GM12878 (cell line): Measurements from ENCODE around the gene TNFAIP8L2. TPM values are rescaled to one million over a fixed set of nuclear protein-coding genes. Genes with fewer than 3 reads are reported as not detected.

Experiments used
- ATAC-seq: fragments of 200-7000 bp; cut with Tn5 transposase; 3 replicates; pipeline ENCODE4 v1.9.1; 2020; ENCODE audit warnings: mild to moderate bottlenecking, moderate library complexity
- BruUV-seq: library from RNA; stranded (reverse); fragments of 400-500 nt; replicated peaks from 2 replicates; lab custom pipeline; 2021; lab: Mats Ljungman, UMichigan
- CTCF ChIA-PET: fragments of 300-600 bp; sonication (Branson Sonifier 250); formaldehyde crosslinking; extraction: SDS; loops from one replicate; lab custom pipeline; 2021; ENCODE audit warnings: inconsistent platforms; lab: Yijun Ruan, JAX
- POLR2A ChIA-PET: fragments of 350-600 bp; formaldehyde crosslinking; extraction: SDS; loops from one replicate; lab custom pipeline; 2021; ENCODE audit warnings: inconsistent platforms; lab: Charles Lee
- RAD21 ChIA-PET: fragments of 300-600 bp; sonication (Branson Sonifier 250); formaldehyde crosslinking; loops from one replicate; lab custom pipeline; 2023; ENCODE audit warnings: antibody characterized with exemption; ENCODE audit not compliant: unreplicated experiment; lab: Charles Lee
- SMC1A ChIA-PET: fragments of 300-600 bp; sonication (Branson Sonifier 250); formaldehyde crosslinking; loops from one replicate; lab custom pipeline; 2023; ENCODE audit not compliant: unreplicated experiment, uncharacterized antibody; lab: Charles Lee
- DNase-seq: peaks from one replicate; pipeline ENCODE4 v3.0.0-alpha.2; 2011; ENCODE audit warnings: low read depth, low spot score
- FAIRE-seq: peaks from 3 replicates; lab custom pipeline; 2011; peaks lifted over from hg19 to GRCh38; lab: Jason Lieb, UNC
- H2AFZ ChIP-seq: 2 replicates; pipeline ENCODE4 v1.6.0; 2011; ENCODE audit warnings: low read depth, low read length, control low read depth; ENCODE audit not compliant: control insufficient read depth
- H3K27ac ChIP-seq: 2 replicates; pipeline ENCODE4 v1.5.1; 2011; ENCODE audit warnings: control low read depth; ENCODE audit not compliant: control insufficient read depth, insufficient read depth
- H3K27me3 ChIP-seq, 2 experiments: replicated peaks in 1 of 2; 2 replicates each; pipeline versions ENCODE4 v1.6.0 to v1.6.1; 2011; ENCODE audit warnings: low read length in 1 of 2; ENCODE audit not compliant: control insufficient read depth in 2 of 2, insufficient read depth in 2 of 2
- H3K36me3 ChIP-seq, 2 experiments: 2 replicates each; pipeline ENCODE4 v1.5.1; 2011; ENCODE audit warnings: low read length in 1 of 2; ENCODE audit not compliant: control insufficient read depth in 2 of 2, insufficient read depth in 2 of 2
- H3K4me1 ChIP-seq: 2 replicates; pipeline ENCODE4 v1.6.1; 2011; ENCODE audit warnings: mild to moderate bottlenecking, low read length, moderate library complexity, mixed read lengths; ENCODE audit not compliant: control insufficient read depth, insufficient read depth
- H3K4me2 ChIP-seq: 2 replicates; pipeline ENCODE4 v1.6.0; 2011; ENCODE audit warnings: control low read depth; ENCODE audit not compliant: control insufficient read depth, insufficient read depth
- H3K4me3 ChIP-seq: fragments of 200-600 bp; sonication (generic); 2 replicates; pipeline ENCODE4 v1.5.1; 2016
- H3K79me2 ChIP-seq: 2 replicates; pipeline ENCODE4 v1.6.0; 2011; ENCODE audit warnings: low read length; ENCODE audit not compliant: control insufficient read depth, insufficient read depth
- H3K9ac ChIP-seq: 2 replicates; pipeline ENCODE4 v1.8.0; 2011; ENCODE audit warnings: low read length, control low read depth, mixed read lengths; ENCODE audit not compliant: control insufficient read depth, insufficient read depth
- H3K9me3 ChIP-seq: replicated peaks from 3 replicates; pipeline ENCODE4 v1.5.1; 2011; ENCODE audit warnings: mild to moderate bottlenecking, low read length; ENCODE audit not compliant: control insufficient read depth, insufficient read depth
- H4K20me1 ChIP-seq: 2 replicates; pipeline ENCODE4 v1.6.0; 2011; ENCODE audit not compliant: control insufficient read depth, insufficient read depth
- BHLHE40 ChIP-seq, 2 experiments: fragments of 450-650 bp in 1 of 2; IDR thresholded peaks; 2 replicates each; pipeline ENCODE4 v1.6.1; 2011 to 2017; ENCODE audit warnings: low read depth in 2 of 2, borderline replicate concordance in 1 of 2, improper control_type of control experiment in 1 of 2, low read length in 1 of 2, mild to moderate bottlenecking in 1 of 2
- CBX5 ChIP-seq: sonication (generic); IDR thresholded peaks from 2 replicates; pipeline ENCODE4 v1.6.1; 2016; ENCODE audit warnings: low read depth, moderate library complexity, mild to moderate bottlenecking, inconsistent platforms
- CREB1 ChIP-seq: IDR thresholded peaks from 2 replicates; pipeline ENCODE4 v1.6.1; 2012; ENCODE audit warnings: low read depth, mild to moderate bottlenecking, inconsistent platforms
- ELK1 ChIP-seq: IDR thresholded peaks from 2 replicates; pipeline ENCODE4 v1.6.1; 2012; ENCODE audit warnings: low read depth, low read length, improper control_type of control experiment
- IRF3 ChIP-seq: fragments of 450-650 bp; IDR thresholded peaks from 2 replicates; pipeline ENCODE4 v1.6.1; 2014; ENCODE audit warnings: mild to moderate bottlenecking
- NR2C1 ChIP-seq: fragments of 450-650 bp; IDR thresholded peaks from 2 replicates; pipeline ENCODE4 v1.6.1; 2017; ENCODE audit warnings: antibody characterized with exemption, mild to moderate bottlenecking, moderate library complexity
- NR2C2 ChIP-seq: IDR thresholded peaks from 2 replicates; pipeline ENCODE4 v1.6.1; 2011; ENCODE audit warnings: borderline replicate concordance, low read depth; ENCODE audit not compliant: control insufficient read depth, insufficient read length
- RELB ChIP-seq: fragments of 450-650 bp; IDR thresholded peaks from 2 replicates; pipeline ENCODE4 v1.6.1; 2017; ENCODE audit warnings: low read depth, mild to moderate bottlenecking, moderate library complexity
- SIN3A ChIP-seq: IDR thresholded peaks from 2 replicates; pipeline ENCODE4 v1.6.1; 2012; ENCODE audit warnings: low read depth, low read length, improper control_type of control experiment
- SKIL ChIP-seq: fragments of 450-650 bp; IDR thresholded peaks from 2 replicates; pipeline ENCODE4 v1.6.1; 2017; ENCODE audit warnings: mild to moderate bottlenecking, low read depth, inconsistent platforms; ENCODE audit not compliant: poor library complexity, severe bottlenecking
- SREBF1 ChIP-seq: IDR thresholded peaks from 2 replicates; pipeline ENCODE4 v1.6.1; 2012; ENCODE audit warnings: mild to moderate bottlenecking, low read length
- TCF3 ChIP-seq: IDR thresholded peaks from 2 replicates; pipeline ENCODE4 v1.6.1; 2012; ENCODE audit warnings: low read depth, mild to moderate bottlenecking, low read length, borderline replicate concordance; ENCODE audit not compliant: insufficient read depth
- YY1 ChIP-seq: IDR thresholded peaks from 2 replicates; pipeline ENCODE4 v1.6.1; 2011; ENCODE audit warnings: low read depth, mild to moderate bottlenecking, low read length
- WGBS: methylation state at CpG from one replicate; pipeline ENCODE4 v1.1.6; 2016; ENCODE audit warnings: low lambda C conversion rate; ENCODE audit not compliant: insufficient replicate concordance, insufficient coverage; ENCODE audit errors: missing lambda C conversion rate; 5-methylcytosine and 5-hydroxymethylcytosine counted together
- in situ Hi-C: fragments of 300-500 bp; cut with MboI; formaldehyde crosslinking; loops from 9 replicates; pipeline ENCODE4 v1.14.3; 2018; ENCODE audit warnings: mixed read lengths
- intact Hi-C: fragments of 100-400 bp; cut with micrococcal nuclease; formaldehyde crosslinking; loops from one replicate; pipeline ENCODE4 v1.14.2; 2022; ENCODE audit not compliant: unreplicated experiment
- polyA plus RNA-seq, 11 experiments: library from polyadenylated mRNA; depleted of rRNA in 4 of 11; unstranded in 6 of 11; stranded (reverse) in 5 of 11; fragments of >200 nt; fragmentation: Nextera tagmentation in 4 of 11; fragmentation: Illumina TruSeq in 1 of 11; extraction: Ambion mirVana in 4 of 11; extraction: Trizol in 1 of 11; gene quantifications; 1 replicate in 1 of 11; 2 replicates in 10 of 11; pipeline versions ENCODE4 v1.2.1 to v1.2.3, GENCODE V29; 2011 to 2016; ENCODE audit warnings: inconsistent platforms in 2 of 11, missing spikeins in 2 of 11, low read depth in 1 of 11
- total RNA-seq, 4 experiments: library from RNA; depleted of rRNA in 3 of 4; stranded (reverse); fragments of >200 nt in 3 of 4; fragmentation: Illumina TruSeq in 1 of 4; extraction: Trizol in 1 of 4; gene quantifications; 2 replicates each; pipeline versions ENCODE4 v1.2.1 to v1.2.3, GENCODE V29; 2013 to 2021

The TNFAIP8L2 gene
- total and polyA plus RNA-seq, 10 of the 15 experiments (the other 5 are each of a cell fraction or from before 2014, with no cell fraction given) = 5.4 to 26.3 (median 14.2) TPM

GRCh38 chr1:151165281-151165737 lies 8.9 kb downstream of the TNFAIP8L2 start (continued):
- TF ChIP-seq NR2C2 = peak; percentile 71
- no peak for TF ChIP-seq YY1
- peak; percentile 95 for TF ChIP-seq NR2C1
- peak; percentile 30; the same call in 1 of the 2 replicates for TF ChIP-seq SREBF1
- 0 out of 2 replicates have a peak, but pooled peaks have one; percentile 18 for TF ChIP-seq SIN3A

GRCh38 chr1:151165738-151166504 lies 9.5 kb downstream of the TNFAIP8L2 start, which contains the start of the genes LYSMD1 and SCNM1:
LYSMD1 (minus strand) TSS chr1:151165902; CDS start chr1:151165258, 644 bp downstream.
SCNM1 (plus strand) TSS chr1:151166144; CDS start chr1:151166153, 9 bp downstream.
- CTCF ChIA-PET = interaction anchor here (0.6 to 2.3 kb wide), 7 partner anchors 9 to 647 kb away, joined by 3 to 12 read pairs (median 5); partner anchors contain the start of genes TNFAIP8L2 and VPS72
- intact Hi-C loops (no loop called here), in situ Hi-C loops (no loop called here)
- Histone ChIP-seq H3K9ac (peak within 1 kb of the TSS; percentile 98), H4K20me1 (no peaks in the 10 kb centered on the region), H3K9me3 (no peaks in the 10 kb centered on the region), H3K4me1 (peaks cover 9% of the 10 kb centered on the region), H3K4me3 (peak within 1 kb of the TSS; percentile 98), H2AFZ (peak within 1 kb of the TSS; percentile 97), H3K4me2 (peak within 1 kb of the TSS; percentile 94), H3K27me3 (no peaks in the 10 kb centered on the region), H3K36me3 (peaks cover 0 to 3% of the 10 kb centered on the region in 2 experiments; a peak in 3 of 4 replicates), H3K79me2 (peaks cover 24% of the 10 kb centered on the region), H3K27ac (peak within 1 kb of the TSS; percentile 70)
- RAD21 ChIA-PET = interaction anchor here (1.0 to 1.7 kb wide), 2 partner anchors 10 to 66 kb away, joined by 5 to 12 read pairs; partner anchors contain the start of gene TNFAIP8L2
- peak; percentile 98 for ATAC-seq
- WGBS = 1% methylated on average over 38 of the region's 38 CpGs
- peak; percentile 97 for DNase-seq
- SMC1A ChIA-PET = interaction anchor here (1.3 to 2.1 kb wide), 3 partner anchors 9 to 66 kb away, joined by 5 to 9 read pairs (median 6); partner anchors contain the start of genes TNFAIP8L2 and VPS72
- POLR2A ChIA-PET = interaction anchor here (1.0 to 2.2 kb wide), 5 partner anchors 9 to 190 kb away, joined by 3 to 19 read pairs (median 5); partner anchors contain the start of genes TNFAIP8L2, VPS72 and ZNF687
- FAIRE-seq = peak; percentile 97
- TSS peak; percentile 91 for BruUV-seq
- TF ChIP-seq CBX5 = no peak
- 0 out of 2 replicates have a peak, but pooled peaks have one; percentile 53 for TF ChIP-seq TCF3
- peak; percentile 65 for TF ChIP-seq SKIL
- TF ChIP-seq CREB1 = peak; percentile 92
- peak; percentile 91 for TF ChIP-seq RELB
- 0 out of 2 replicates have a peak, but pooled peaks have one; percentile 34 for TF ChIP-seq IRF3
- peak; percentile 23 to 34; a peak in 2 of 4 replicates for TF ChIP-seq BHLHE40 (IDR thresholded peaks at IDR 0.05; ENCODE audit: borderline replicate concordance in 1 of 2, low read depth in 2 of 2, low read length in 1 of 2)
- peak; percentile 99 for TF ChIP-seq ELK1
